Measurements from ENCODE around the gene PLAC1.

The PLAC1 gene

DNA sequence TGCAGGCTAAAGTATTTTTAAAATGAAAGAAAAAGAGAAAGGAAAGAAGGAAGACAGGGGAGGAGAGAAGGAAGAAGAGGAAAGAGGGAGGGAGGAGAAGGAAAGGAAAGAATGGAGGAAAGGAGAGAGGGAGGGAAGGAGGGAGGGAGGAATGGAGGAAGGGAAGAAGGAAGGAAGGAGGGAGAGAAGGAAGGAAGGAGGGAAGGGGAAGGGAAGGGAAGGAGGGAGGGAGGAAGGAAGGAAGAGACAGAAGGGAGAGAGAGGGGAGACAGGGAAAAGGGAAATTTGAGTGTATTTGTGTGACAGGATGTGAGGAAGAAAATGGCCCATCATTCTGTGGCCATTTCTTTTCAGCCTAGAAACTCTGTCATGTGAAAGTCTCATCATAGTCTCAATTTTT is 14.9 kb upstream of the PLAC1 start:
- no peak for DNase-seq (ENCODE audit: low spot score)
- in situ Hi-C loops (cut with MboI; ENCODE audit: low sequenced_read_pairs, unreplicated experiment), result no loop called here
- TF ChIP-seq, protein P1, sequence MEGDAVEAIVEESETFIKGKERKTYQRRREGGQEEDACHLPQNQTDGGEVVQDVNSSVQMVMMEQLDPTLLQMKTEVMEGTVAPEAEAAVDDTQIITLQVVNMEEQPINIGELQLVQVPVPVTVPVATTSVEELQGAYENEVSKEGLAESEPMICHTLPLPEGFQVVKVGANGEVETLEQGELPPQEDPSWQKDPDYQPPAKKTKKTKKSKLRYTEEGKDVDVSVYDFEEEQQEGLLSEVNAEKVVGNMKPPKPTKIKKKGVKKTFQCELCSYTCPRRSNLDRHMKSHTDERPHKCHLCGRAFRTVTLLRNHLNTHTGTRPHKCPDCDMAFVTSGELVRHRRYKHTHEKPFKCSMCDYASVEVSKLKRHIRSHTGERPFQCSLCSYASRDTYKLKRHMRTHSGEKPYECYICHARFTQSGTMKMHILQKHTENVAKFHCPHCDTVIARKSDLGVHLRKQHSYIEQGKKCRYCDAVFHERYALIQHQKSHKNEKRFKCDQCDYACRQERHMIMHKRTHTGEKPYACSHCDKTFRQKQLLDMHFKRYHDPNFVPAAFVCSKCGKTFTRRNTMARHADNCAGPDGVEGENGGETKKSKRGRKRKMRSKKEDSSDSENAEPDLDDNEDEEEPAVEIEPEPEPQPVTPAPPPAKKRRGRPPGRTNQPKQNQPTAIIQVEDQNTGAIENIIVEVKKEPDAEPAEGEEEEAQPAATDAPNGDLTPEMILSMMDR (IDR thresholded peaks at IDR 0.05; ENCODE audit: borderline replicate concordance, control extremely low read depth, extremely low read depth, insufficient read depth, missing control alignments), result no peak

DNA sequence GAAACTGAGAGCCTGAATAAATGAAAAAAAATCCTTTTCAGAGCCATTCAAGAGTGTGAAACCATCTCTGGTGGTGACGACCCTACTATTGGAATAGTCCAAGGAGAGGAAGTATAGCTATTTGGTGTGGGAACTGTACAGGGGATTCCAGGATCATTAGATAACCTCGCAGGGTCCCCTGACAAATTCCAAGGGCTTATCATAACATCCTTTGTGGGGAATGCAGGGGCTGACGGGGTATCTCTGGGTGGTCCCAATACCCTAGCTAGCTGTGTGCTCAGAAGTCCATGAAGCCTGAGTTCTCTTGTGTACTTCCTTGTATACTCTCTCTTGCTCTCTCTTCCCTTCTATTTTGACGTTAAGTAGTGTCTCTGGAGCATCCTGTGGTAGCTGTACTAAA is 13.8 kb upstream of the PLAC1 start:
- in situ Hi-C loops (cut with MboI; ENCODE audit: low sequenced_read_pairs, unreplicated experiment), result no loop called here
- no peak for DNase-seq (ENCODE audit: low spot score)
- TF ChIP-seq, protein P1 (IDR thresholded peaks at IDR 0.05; ENCODE audit: borderline replicate concordance, control extremely low read depth, extremely low read depth, insufficient read depth, missing control alignments), result no peak

DNA sequence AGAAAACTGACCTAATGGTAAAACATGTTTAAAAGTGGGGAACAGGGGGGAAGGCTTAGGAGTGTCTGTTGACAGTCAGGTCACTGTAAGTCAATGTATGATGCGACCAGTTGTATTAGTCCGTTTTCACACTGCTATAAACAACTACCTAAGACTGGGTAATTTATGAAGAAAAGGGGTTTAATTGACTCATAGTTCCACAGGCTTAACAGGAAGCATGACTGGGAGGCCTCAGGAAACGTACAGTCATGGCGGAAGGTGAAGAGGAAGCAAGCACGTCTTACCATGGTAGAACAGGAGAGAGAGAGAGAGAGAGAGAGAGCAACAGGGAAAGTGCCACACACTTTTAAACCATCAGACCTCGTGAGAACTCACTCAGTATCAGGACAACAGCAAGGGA is 13.0 kb upstream of the PLAC1 start:
- in situ Hi-C loops (cut with MboI; ENCODE audit: low sequenced_read_pairs, unreplicated experiment), result no loop called here
- no peak for DNase-seq (ENCODE audit: low spot score)
- TF ChIP-seq, protein P1 (IDR thresholded peaks at IDR 0.05; ENCODE audit: borderline replicate concordance, control extremely low read depth, extremely low read depth, insufficient read depth, missing control alignments), result no peak

DNA sequence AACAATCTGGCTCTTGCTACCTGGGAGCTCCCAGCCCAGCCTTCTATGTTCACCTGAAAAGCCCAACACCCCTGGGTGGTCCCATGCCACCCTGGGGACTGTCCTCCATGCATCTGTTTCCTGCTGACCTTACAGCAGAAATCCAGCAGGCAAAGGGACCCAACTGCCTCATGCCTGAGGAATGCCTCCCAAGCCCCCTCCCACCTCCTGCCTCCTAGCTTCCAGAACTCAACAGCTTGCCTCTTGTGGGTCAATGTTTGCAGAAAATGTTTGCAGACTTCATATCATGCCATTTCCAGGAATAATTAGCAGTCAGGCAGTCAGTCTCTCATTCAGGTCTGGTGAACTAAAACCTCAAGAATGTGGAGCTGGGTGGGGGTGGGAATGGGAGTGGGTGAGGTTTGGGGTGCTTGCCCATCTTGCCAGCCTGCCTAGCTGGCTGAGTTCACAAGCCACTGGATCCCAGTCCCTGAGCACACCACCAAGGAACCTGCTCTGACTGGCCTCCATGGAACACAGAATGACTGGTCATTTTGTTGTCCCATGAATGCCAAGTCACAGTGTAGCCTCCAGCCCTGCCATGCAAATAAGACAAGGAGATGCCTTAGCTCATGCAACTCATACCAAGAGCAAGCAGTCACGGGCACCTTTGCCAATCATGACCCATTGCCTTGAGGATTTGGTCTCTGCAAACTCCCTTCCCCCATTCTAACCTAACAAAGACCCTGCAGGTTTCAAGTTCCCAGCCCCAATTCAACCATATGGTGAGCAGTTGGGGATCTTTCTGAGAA is 12.1 kb upstream of the PLAC1 start:
- TF ChIP-seq, protein P1 (IDR thresholded peaks at IDR 0.05; ENCODE audit: borderline replicate concordance, control extremely low read depth, extremely low read depth, insufficient read depth, missing control alignments), result no peak
- no peak for DNase-seq (ENCODE audit: low spot score)
- in situ Hi-C loops (cut with MboI; ENCODE audit: low sequenced_read_pairs, unreplicated experiment), result no loop called here

DNA sequence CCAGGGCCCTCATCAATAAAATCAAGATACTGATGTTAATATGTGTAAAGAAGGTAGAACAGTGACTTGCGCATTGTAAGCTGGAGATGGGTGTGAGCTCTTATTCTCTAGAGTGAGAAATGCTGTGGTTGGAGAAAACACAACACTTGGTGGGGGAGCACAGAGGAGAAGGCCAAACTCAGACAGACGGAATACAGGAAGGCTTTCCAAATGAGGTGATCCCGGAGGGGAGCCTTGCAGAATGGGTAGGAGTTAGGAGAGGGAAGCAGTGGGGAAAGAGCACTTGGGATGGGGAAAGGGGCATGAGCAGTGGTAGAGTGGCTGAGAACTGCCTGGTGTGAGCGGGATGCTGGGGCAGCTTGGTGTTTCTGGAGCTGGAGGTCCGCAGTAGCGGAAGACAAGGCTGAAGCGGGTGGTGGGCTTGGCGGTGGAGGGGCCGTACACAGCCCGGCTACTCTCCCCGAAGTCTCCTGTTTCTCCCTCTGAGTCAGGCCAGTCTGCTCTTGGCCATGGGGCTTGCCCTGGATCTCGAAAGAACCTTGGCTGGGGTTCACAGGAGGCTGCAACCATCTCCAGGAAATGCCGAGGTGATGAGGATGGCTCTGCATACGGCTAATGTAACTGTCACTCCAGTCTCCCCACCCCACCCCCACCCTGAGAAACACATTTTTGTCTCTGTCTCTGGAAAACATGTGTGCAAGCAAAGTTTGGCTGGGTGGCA is 11.3 kb upstream of the PLAC1 start:
- TF ChIP-seq, protein P1 (IDR thresholded peaks at IDR 0.05; ENCODE audit: borderline replicate concordance, control extremely low read depth, extremely low read depth, insufficient read depth, missing control alignments), result no peak
- in situ Hi-C loops (cut with MboI; ENCODE audit: low sequenced_read_pairs, unreplicated experiment), result no loop called here
- no peak for DNase-seq (ENCODE audit: low spot score)

DNA sequence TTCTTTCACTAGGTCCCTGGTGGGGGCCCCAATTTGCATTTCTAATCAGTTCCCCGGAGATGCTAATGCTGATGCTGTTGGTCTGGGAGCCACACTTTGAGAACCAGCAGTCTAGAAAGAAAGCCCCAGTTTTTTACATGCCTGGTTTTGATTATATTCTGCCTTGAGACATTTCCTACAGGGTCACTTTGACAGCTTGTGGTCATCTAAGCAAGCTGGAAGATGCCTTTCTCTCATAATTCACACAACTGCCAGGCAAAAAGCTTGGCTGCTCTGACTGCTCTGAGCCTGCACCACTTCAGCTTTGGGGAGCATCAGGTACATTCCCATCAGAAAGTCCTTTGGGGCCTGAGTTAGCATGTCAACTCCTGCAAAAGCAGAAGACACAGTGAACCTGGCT is 5.9 kb upstream of the PLAC1 start:
- in situ Hi-C loops (cut with MboI; ENCODE audit: low sequenced_read_pairs, unreplicated experiment), result no loop called here
- TF ChIP-seq, protein P1 (IDR thresholded peaks at IDR 0.05; ENCODE audit: borderline replicate concordance, control extremely low read depth, extremely low read depth, insufficient read depth, missing control alignments), result no peak
- no peak for DNase-seq (ENCODE audit: low spot score)
